Esophagus squamous epithelium (tissue), 4 donors: ENCODE data around the gene MYO9A.

Experiments used
- CTCF ChIP-seq, 6 experiments: fragments of 450-650 bp in 4 of 6; fragments of 200-600 bp in 2 of 6; sonication (generic) in 2 of 6; IDR thresholded peaks; one replicate each; pipeline ENCODE4 v1.5.1; 2016 to 2019; ENCODE audit warnings: antibody characterized with exemption in 6 of 6, mild to moderate bottlenecking in 4 of 6, moderate library complexity in 4 of 6
- POLR2A ChIP-seq, 4 donors: fragments of 450-650 bp; IDR thresholded peaks; one replicate each; pipeline ENCODE4 v1.6.1; 2017; ENCODE audit warnings: antibody characterized with exemption in 4 of 4, mild to moderate bottlenecking in 4 of 4, moderate library complexity in 3 of 4

DNA sequence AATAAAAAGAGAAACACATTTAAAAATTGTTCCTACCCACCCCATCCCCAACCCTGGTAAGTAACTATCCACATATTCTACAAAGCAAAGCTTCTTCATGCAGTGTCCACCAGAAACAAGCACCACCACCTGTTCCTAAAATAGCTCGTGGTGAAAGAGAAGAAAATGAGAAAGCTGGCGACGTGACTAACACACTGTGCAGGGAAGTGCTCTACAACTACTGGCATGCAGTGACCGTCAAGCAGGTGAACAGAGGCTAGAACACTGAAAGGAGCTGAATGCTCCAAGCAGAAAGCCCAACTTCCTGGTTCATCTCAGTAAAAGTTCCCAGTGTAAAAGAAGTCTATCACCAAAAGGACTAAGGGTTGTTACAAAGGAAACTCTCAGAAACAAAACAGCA is 226.9 kb downstream of the MYO9A start:
- TF ChIP-seq CTCF (IDR thresholded peaks at IDR 0.05) = no peak
- no peak for TF ChIP-seq POLR2A (IDR thresholded peaks at IDR 0.05)
